ENCODE data around the gene SLC38A1. TPM values are rescaled to one million over a fixed set of nuclear protein-coding genes. Genes with fewer than 3 reads are reported as not detected.
"Not testable (repeated sequence)": the region's sequence is repeated elsewhere in the genome, so short reads cannot be mapped to it uniquely, and the experiment has no call there.

SLC38A1 gene
- total and polyA plus RNA-seq, 2 experiments from 2014 or later = 114 to 234 TPM

- H3K4me3 ChIP-seq = no peak overlapping the region
- no peaks in the 10 kb centered on the region for H3K4me1 ChIP-seq (ENCODE audit: insufficient read depth)
- 0 out of 2 replicates have a peak, but pooled peaks cover 2% of the 10 kb centered on the region for H3F3A ChIP-seq (replicated peaks; ENCODE audit: low read depth)
- TF ChIP-seq ZNF114 (CRISPR knock-in tag; IDR thresholded peaks at IDR 0.05) (no peak), NANOG (IDR thresholded peaks at IDR 0.05; ENCODE audit: borderline replicate concordance) (no peak), JUNB (IDR thresholded peaks at IDR 0.05; ENCODE audit: unreplicated experiment) (no peak), EZH2 (IDR thresholded peaks at IDR 0.05; ENCODE audit: low read depth, unreplicated experiment) (no peak), CREB1 (CRISPR knock-in tag; IDR thresholded peaks at IDR 0.05; ENCODE audit: low read depth) (no peak), EZH2phosphoT487 (IDR thresholded peaks at IDR 0.05; ENCODE audit: unreplicated experiment) (no peak), STAT1 (IDR thresholded peaks at IDR 0.05; ENCODE audit: unreplicated experiment) (no peak), POLR2AphosphoS5 (IDR thresholded peaks at IDR 0.05; ENCODE audit: low read depth) (no peak)
- TF ChIP-seq, protein P1, sequence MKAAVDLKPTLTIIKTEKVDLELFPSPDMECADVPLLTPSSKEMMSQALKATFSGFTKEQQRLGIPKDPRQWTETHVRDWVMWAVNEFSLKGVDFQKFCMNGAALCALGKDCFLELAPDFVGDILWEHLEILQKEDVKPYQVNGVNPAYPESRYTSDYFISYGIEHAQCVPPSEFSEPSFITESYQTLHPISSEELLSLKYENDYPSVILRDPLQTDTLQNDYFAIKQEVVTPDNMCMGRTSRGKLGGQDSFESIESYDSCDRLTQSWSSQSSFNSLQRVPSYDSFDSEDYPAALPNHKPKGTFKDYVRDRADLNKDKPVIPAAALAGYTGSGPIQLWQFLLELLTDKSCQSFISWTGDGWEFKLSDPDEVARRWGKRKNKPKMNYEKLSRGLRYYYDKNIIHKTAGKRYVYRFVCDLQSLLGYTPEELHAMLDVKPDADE (IDR thresholded peaks at IDR 0.05) = no peak
- H3K79me2 ChIP-seq (replicated peaks; ENCODE audit: insufficient read depth) = no peaks in the 10 kb centered on the region
- DNase-seq (ENCODE audit: low spot score) (no peak), ATAC-seq (no peak)
- Mint-ChIP-seq H3K27me3 (ENCODE audit: insufficient read depth, low read depth, poor library complexity) (peaks cover 41% of the 10 kb centered on the region), H3K9me3 (peaks cover 64% of the 10 kb centered on the region), H3K4me1 (no peaks in the 10 kb centered on the region; the same call in 2 of the 3 replicates), H3K36me3 (ENCODE audit: low read depth) (peaks cover 100% of the 10 kb centered on the region), H3K27ac (no peak overlapping the region), H3K4me3 (no peak overlapping the region)
- H3K27ac ChIP-seq (ENCODE audit: low read depth) = no peak overlapping the region
- H3K36me3 ChIP-seq (ENCODE audit: insufficient read depth) = peaks cover 94% of the 10 kb centered on the region
- no peaks in the 10 kb centered on the region for H3K9me2 ChIP-seq (ENCODE audit: insufficient read depth)
- no peak overlapping the region for H2AFZ ChIP-seq
- no peak overlapping the region for H3K4me2 ChIP-seq
- no peaks in the 10 kb centered on the region for H3K27me3 ChIP-seq (ENCODE audit: insufficient read depth)
- H4K20me1 ChIP-seq (replicated peaks; ENCODE audit: insufficient read depth) = peaks cover 6% of the 10 kb centered on the region
Measured at GRCh38 chr12:46197883-46198282, 71.0 kb downstream of the SLC38A1 start.

- Mint-ChIP-seq H3K9me3 (peaks cover 69% of the 10 kb centered on the region), H3K36me3 (ENCODE audit: low read depth) (peaks cover 91% of the 10 kb centered on the region), H3K27me3 (ENCODE audit: insufficient read depth, low read depth, poor library complexity) (peaks cover 58% of the 10 kb centered on the region)
- H3K4me1 ChIP-seq (ENCODE audit: insufficient read depth); H3K4me3 ChIP-seq; H3K4me2 ChIP-seq; H3K79me2 ChIP-seq (replicated peaks; ENCODE audit: insufficient read depth); H3K9me2 ChIP-seq (ENCODE audit: insufficient read depth); H3K4me1 Mint-ChIP-seq; H3F3A ChIP-seq (replicated peaks; ENCODE audit: low read depth); H3K27ac ChIP-seq (ENCODE audit: low read depth); H3K4me3 Mint-ChIP-seq; DNase-seq (ENCODE audit: low spot score); H3K27me3 ChIP-seq (ENCODE audit: insufficient read depth); H2AFZ ChIP-seq; ATAC-seq; H3K27ac Mint-ChIP-seq: not testable (repeated sequence)
- Histone ChIP-seq H4K20me1 (replicated peaks; ENCODE audit: insufficient read depth) (peaks cover 12% of the 10 kb centered on the region), H3K36me3 (ENCODE audit: insufficient read depth) (peaks cover 50% of the 10 kb centered on the region)
Measured at GRCh38 chr12:46190533-46190932, 78.3 kb downstream of the SLC38A1 start.

- Histone ChIP-seq H3K4me3 (no peak overlapping the region), H3F3A (replicated peaks; ENCODE audit: low read depth) (0 out of 2 replicates have a peak, but pooled peaks cover 7% of the 10 kb centered on the region), H3K36me3 (ENCODE audit: insufficient read depth) (peaks cover 26% of the 10 kb centered on the region), H3K27ac (ENCODE audit: low read depth) (no peak overlapping the region), H3K27me3 (ENCODE audit: insufficient read depth) (no peaks in the 10 kb centered on the region), H3K4me2 (no peak overlapping the region), H2AFZ (no peak overlapping the region), H3K4me1 (ENCODE audit: insufficient read depth) (peaks cover 12% of the 10 kb centered on the region), H3K9me2 (ENCODE audit: insufficient read depth) (peaks cover 3% of the 10 kb centered on the region; the same call in 1 of the 2 replicates), H3K79me2 (replicated peaks; ENCODE audit: insufficient read depth) (no peaks in the 10 kb centered on the region), H4K20me1 (replicated peaks; ENCODE audit: insufficient read depth) (peaks cover 12% of the 10 kb centered on the region)
- Mint-ChIP-seq H3K4me1 (peaks cover 16% of the 10 kb centered on the region), H3K36me3 (ENCODE audit: low read depth) (peaks cover 75% of the 10 kb centered on the region), H3K27me3 (ENCODE audit: insufficient read depth, low read depth, poor library complexity) (peaks cover 37% of the 10 kb centered on the region), H3K9me3 (peaks cover 46% of the 10 kb centered on the region), H3K4me3 (no peak overlapping the region), H3K27ac (no peak overlapping the region)
- no peak for DNase-seq (ENCODE audit: low spot score)
- TF ChIP-seq REST (IDR thresholded peaks at IDR 0.05; ENCODE audit: unreplicated experiment) (no peak), ZNF114 (CRISPR knock-in tag; IDR thresholded peaks at IDR 0.05) (no peak), POLR2AphosphoS5 (IDR thresholded peaks at IDR 0.05; ENCODE audit: low read depth) (no peak)
- ATAC-seq = no peak
Measured at GRCh38 chr12:46188170-46188569, 80.7 kb downstream of the SLC38A1 start.

Measured in GM23338 (cell line).